OCI-LY7 (cell line): ENCODE results near the gene IST1.

ENCODE experiments used
- CTCF ChIP-seq: fragments of 200-600 bp; sonication (generic); conservative IDR thresholded peaks from 2 replicates; pipeline ENCODE4 v1.5.1; 2014; ENCODE audit warnings: mild to moderate bottlenecking, antibody characterized with exemption, low read length, moderate library complexity, mixed read lengths
- EZH2phosphoT487 ChIP-seq: fragments of 200-600 bp; sonication (generic); IDR thresholded peaks from 2 replicates; pipeline ENCODE4 v1.6.1; 2018; ENCODE audit warnings: low read depth, borderline replicate concordance, mild to moderate bottlenecking, mixed run types, antibody characterized with exemption, low read length, moderate library complexity, mixed read lengths

- TF ChIP-seq CTCF (no peak), EZH2phosphoT487 (no peak)
Observed at GRCh38 chr16:71931599-71931998, 36.3 kb downstream of the IST1 start.
